ENCODE data around the gene CACNA2D3. TPM values are rescaled to one million over a fixed set of nuclear protein-coding genes. Genes with fewer than 3 reads are reported as not detected.

Gene CACNA2D3
- total RNA-seq, 1 experiment from 2014 or later = 0.59 TPM

- H3K27ac ChIP-seq = no peak overlapping the region
- H3K4me2 ChIP-seq = no peak overlapping the region
- TF ChIP-seq CTCF (conservative IDR thresholded peaks at IDR 0.05) (no peak), EZH2 (IDR thresholded peaks at IDR 0.05; ENCODE audit: low read depth) (no peak)
- no peaks in the 10 kb centered on the region for H3K36me3 ChIP-seq (ENCODE audit: low read depth)
- H3K4me3 ChIP-seq = no peak overlapping the region
- H3K27me3 ChIP-seq (ENCODE audit: insufficient read depth, low read depth) = no peaks in the 10 kb centered on the region
- DNase-seq = no peak
- no peaks in the 10 kb centered on the region for H4K20me1 ChIP-seq (ENCODE audit: insufficient read depth)
- no TSS peak for BruUV-seq (replicated peaks)
- intact Hi-C loops (cut with micrococcal nuclease; ENCODE audit: unreplicated experiment) = no loop called here
- no peak overlapping the region for H2AFZ ChIP-seq
- no peaks in the 10 kb centered on the region for H3F3A ChIP-seq (ENCODE audit: insufficient read depth, low read depth)
- H3K79me2 ChIP-seq (ENCODE audit: low read depth) = no peaks in the 10 kb centered on the region
- ChIA-PET CTCF (no interaction called here), POLR2A (ENCODE audit: unreplicated experiment) (no interaction called here)
- H3K4me1 ChIP-seq (replicated peaks; ENCODE audit: insufficient read depth) = no peaks in the 10 kb centered on the region
- H3K9me2 ChIP-seq (ENCODE audit: insufficient read depth) = no peaks in the 10 kb centered on the region
- H3K9me3 ChIP-seq (ENCODE audit: insufficient read depth, low read depth) = no peaks in the 10 kb centered on the region
Observed at GRCh38 chr3:54906763-54907162, 784.4 kb downstream of the CACNA2D3 start.

- intact Hi-C loops (cut with micrococcal nuclease; ENCODE audit: unreplicated experiment) = no loop called here
- no peak overlapping the region for H3K27ac ChIP-seq
- no peaks in the 10 kb centered on the region for H4K20me1 ChIP-seq (ENCODE audit: insufficient read depth)
- no peaks in the 10 kb centered on the region for H3K9me3 ChIP-seq (ENCODE audit: insufficient read depth, low read depth)
- no peak for DNase-seq
- H2AFZ ChIP-seq = no peak overlapping the region
- no peak overlapping the region for H3K4me2 ChIP-seq
- POLR2A ChIA-PET (ENCODE audit: unreplicated experiment) = interaction anchor here (0.7 kb wide), 1 partner anchor 406 kb away, joined by 3 read pairs; no protein-coding TSS in a partner anchor
- TF ChIP-seq EZH2 (IDR thresholded peaks at IDR 0.05; ENCODE audit: low read depth) (no peak), CTCF (conservative IDR thresholded peaks at IDR 0.05) (no peak)
- no TSS peak for BruUV-seq (replicated peaks)
- H3F3A ChIP-seq (ENCODE audit: insufficient read depth, low read depth) = no peaks in the 10 kb centered on the region
- no peaks in the 10 kb centered on the region for H3K79me2 ChIP-seq (ENCODE audit: low read depth)
- no peaks in the 10 kb centered on the region for H3K4me1 ChIP-seq (replicated peaks; ENCODE audit: insufficient read depth)
- H3K4me3 ChIP-seq = no peak overlapping the region
- H3K36me3 ChIP-seq (ENCODE audit: low read depth) = no peaks in the 10 kb centered on the region
- H3K9me2 ChIP-seq (ENCODE audit: insufficient read depth) = no peaks in the 10 kb centered on the region
- CTCF ChIA-PET = interaction anchor here (0.6 kb wide), 1 partner anchor 35 kb away, joined by 3 read pairs; no protein-coding TSS in a partner anchor
- H3K27me3 ChIP-seq (ENCODE audit: insufficient read depth, low read depth) = no peaks in the 10 kb centered on the region
Observed at GRCh38 chr3:54909191-54909590, 786.8 kb downstream of the CACNA2D3 start.

GRCh38 chr3:54914180-54914579 is 791.8 kb downstream of the CACNA2D3 start:
- Histone ChIP-seq H3K4me1 (replicated peaks; ENCODE audit: insufficient read depth) (no peaks in the 10 kb centered on the region), H3K4me2 (no peak overlapping the region), H3K4me3 (no peak overlapping the region), H3K9me3 (ENCODE audit: insufficient read depth, low read depth) (no peaks in the 10 kb centered on the region), H3K27me3 (ENCODE audit: insufficient read depth, low read depth) (no peaks in the 10 kb centered on the region), H2AFZ (no peak overlapping the region), H3K27ac (no peak overlapping the region), H3K36me3 (ENCODE audit: low read depth) (no peaks in the 10 kb centered on the region), H3K79me2 (ENCODE audit: low read depth) (no peaks in the 10 kb centered on the region), H3K9me2 (ENCODE audit: insufficient read depth) (no peaks in the 10 kb centered on the region), H3F3A (ENCODE audit: insufficient read depth, low read depth) (no peaks in the 10 kb centered on the region), H4K20me1 (ENCODE audit: insufficient read depth) (no peaks in the 10 kb centered on the region)
- ChIA-PET CTCF (no interaction called here), POLR2A (ENCODE audit: unreplicated experiment) (no interaction called here)
- BruUV-seq (replicated peaks) = no TSS peak
- DNase-seq = no peak
- TF ChIP-seq EZH2 (IDR thresholded peaks at IDR 0.05; ENCODE audit: low read depth) = no peak
- no peak for TF ChIP-seq CTCF (conservative IDR thresholded peaks at IDR 0.05)
- intact Hi-C loops (cut with micrococcal nuclease; ENCODE audit: unreplicated experiment) = no loop called here

Measured in PC-9 (cell line).